GM23248 (cell line): ENCODE data around the gene ARFRP1.

Source experiments
- EZH2 ChIP-seq: fragments of 200-600 bp; sonication (generic); IDR thresholded peaks from 2 replicates; pipeline ENCODE4 v1.6.1; 2018; ENCODE audit warnings: antibody characterized with exemption, mild to moderate bottlenecking; ENCODE audit not compliant: insufficient read depth, poor library complexity, severe bottlenecking
- EZH2phosphoT487 ChIP-seq: fragments of 200-600 bp; sonication (generic); IDR thresholded peaks from 2 replicates; pipeline ENCODE4 v1.6.1; 2018; ENCODE audit warnings: antibody characterized with exemption, moderate library complexity, mild to moderate bottlenecking, low read depth; ENCODE audit not compliant: insufficient read depth

- no peak for TF ChIP-seq EZH2
- TF ChIP-seq EZH2phosphoT487, result no peak
Measured at GRCh38 chr20:63652192-63652980, 55.4 kb downstream of the ARFRP1 start.
